ENCODE measurements around the gene MCHR1.
"Not testable (repeated sequence)": the region's sequence is repeated elsewhere in the genome, so short reads cannot be mapped to it uniquely, and the experiment has no call there.

The MCHR1 gene

GRCh38 chr22:40690370-40690769, 11.1 kb downstream of the MCHR1 start:
- DNase-seq (no peak), ATAC-seq (no peak)

- DNase-seq (no peak), ATAC-seq (no peak)
These were observed 12.2 kb downstream of the MCHR1 start for GRCh38 chr22:40691532-40691931.

GRCh38 chr22:40694411-40694810, 15.1 kb downstream of the MCHR1 start:
- no peak for DNase-seq
- ATAC-seq: no peak

GRCh38 chr22:40701274-40701673, 22.0 kb downstream of the MCHR1 start:
- ATAC-seq (no peak), DNase-seq (no peak)

GRCh38 chr22:40703174-40703573, 23.9 kb downstream of the MCHR1 start:
- DNase-seq: no peak
- ATAC-seq: no peak

- ATAC-seq: no peak
- DNase-seq: no peak
These were observed 24.5 kb downstream of the MCHR1 start for GRCh38 chr22:40703736-40704135.

- no peak for DNase-seq
These were observed 26.8 kb downstream of the MCHR1 start for GRCh38 chr22:40705918-40706682.

GRCh38 chr22:40707154-40707553, 27.9 kb downstream of the MCHR1 start:
- ATAC-seq (no peak), DNase-seq (no peak)

More at GRCh38 chr22:40705918-40706682, 26.8 kb downstream of the MCHR1 start:
- ATAC-seq: no peak

- DNase-seq (no peak), ATAC-seq (no peak)
These were observed 28.9 kb downstream of the MCHR1 start for GRCh38 chr22:40708177-40708576.

- DNase-seq (no peak), ATAC-seq (no peak)
These were observed 30.6 kb downstream of the MCHR1 start for GRCh38 chr22:40709752-40710413.

- DNase-seq: no peak
- no peak for ATAC-seq
These were observed 33.0 kb downstream of the MCHR1 start for GRCh38 chr22:40712311-40712710.

- ATAC-seq (no peak), DNase-seq (no peak)
These were observed 35.4 kb downstream of the MCHR1 start for GRCh38 chr22:40714499-40715337.

- no peak for ATAC-seq
- DNase-seq: no peak
These were observed 36.8 kb downstream of the MCHR1 start for GRCh38 chr22:40716116-40716515.

GRCh38 chr22:40717657-40718056, 38.4 kb downstream of the MCHR1 start:
- ATAC-seq, DNase-seq: not testable (repeated sequence)

- DNase-seq: no peak
- no peak for ATAC-seq
These were observed 39.2 kb downstream of the MCHR1 start for GRCh38 chr22:40718250-40719204.

- DNase-seq (no peak), ATAC-seq (no peak)
These were observed 40.3 kb downstream of the MCHR1 start for GRCh38 chr22:40719599-40719998.

GRCh38 chr22:40720156-40720537, 40.9 kb downstream of the MCHR1 start:
- not testable (repeated sequence) for DNase-seq, ATAC-seq

- ATAC-seq: no peak
- DNase-seq: no peak
These were observed 41.4 kb downstream of the MCHR1 start for GRCh38 chr22:40720538-40721256.

GRCh38 chr22:40721266-40721665, 42.0 kb downstream of the MCHR1 start:
- DNase-seq: no peak

GRCh38 chr22:40723396-40723933, 44.2 kb downstream of the MCHR1 start:
- ATAC-seq (no peak), DNase-seq (no peak)

More at GRCh38 chr22:40721266-40721665, 42.0 kb downstream of the MCHR1 start:
- ATAC-seq: no peak

- peak; percentile 71 for ATAC-seq
- no peak for DNase-seq
These were observed 47.2 kb downstream of the MCHR1 start for GRCh38 chr22:40726514-40726913.

Measured in stimulated activated naive CD8-positive, alpha-beta T cell treated with anti-CD3 and anti-CD28 coated beads, Interleukin-15, Interleukin-2, amounts not matched to agents 100 U/mL and 50 U/mL, for 24 hours (primary cell).